Right lobe of liver (tissue), 4 donors: Measurements from ENCODE around the gene RHOD.

Source experiments
- CTCF ChIP-seq, 4 donors: fragments of 200-600 bp in 3 of 4; fragments of 450-650 bp in 1 of 4; IDR thresholded peaks; one replicate each; pipeline versions ENCODE4 v1.5.1 to v1.8.0; 2016 to 2022; ENCODE audit warnings: antibody characterized with exemption in 4 of 4, mild to moderate bottlenecking in 2 of 4
- POLR2A ChIP-seq: fragments of 450-650 bp; IDR thresholded peaks from one replicate; pipeline ENCODE4 v1.6.1; 2017; ENCODE audit warnings: antibody characterized with exemption, mild to moderate bottlenecking
- donor health status: DM: no; HTN: no; CAD: no.
- donor health status: DM: no; HTN: no; CAD: no.
- donor health status: DM: no; HTN: yes; CAD: no.

GRCh38 chr11:67024966-67025365 lies 31.7 kb upstream of the RHOD start:
- TF ChIP-seq CTCF (IDR thresholded peaks at IDR 0.05) = no peak
- no peak for TF ChIP-seq POLR2A
